Lower lobe of right lung (tissue), 2 donors: ENCODE results near the gene CDKAL1. TPM values are rescaled to one million over a fixed set of nuclear protein-coding genes. Genes with fewer than 3 reads are reported as not detected.

Source experiments
- ATAC-seq, 2 donors: fragments of 200-7000 bp; cut with Tn5 transposase; one replicate each; pipeline ENCODE4 v1.9.1; 2020 to 2022; ENCODE audit warnings: mild to moderate bottlenecking in 2 of 2, moderate library complexity in 2 of 2
- DNase-seq: peaks from one replicate; pipeline ENCODE4 v3.0.0-alpha.2; 2020
- H3K27ac ChIP-seq: fragments of 200-600 bp; one replicate; pipeline ENCODE4 v1.8.0; 2022
- H3K27me3 ChIP-seq: fragments of 200-600 bp; one replicate; pipeline ENCODE4 v1.8.0; 2022; ENCODE audit warnings: low read depth
- H3K36me3 ChIP-seq: fragments of 200-600 bp; one replicate; pipeline ENCODE4 v1.8.0; 2022; ENCODE audit warnings: mild to moderate bottlenecking
- H3K4me1 ChIP-seq: fragments of 200-600 bp; one replicate; pipeline ENCODE4 v1.8.0; 2022
- H3K4me3 ChIP-seq: fragments of 200-600 bp; one replicate; pipeline ENCODE4 v1.8.0; 2022; ENCODE audit warnings: mild to moderate bottlenecking
- H3K9me3 ChIP-seq: fragments of 200-600 bp; one replicate; pipeline ENCODE4 v1.8.0; 2022
- intact Hi-C: fragments of 100-400 bp; cut with DNase I; formaldehyde crosslinking; loops from one replicate; pipeline ENCODE4 v1.11.0; 2022
- total RNA-seq: library from RNA; stranded (reverse); fragmentation: NEBNext Ultra II Directional; extraction: Animal tissue kit (Norgen Biotek cat#: 25700); gene quantifications from one replicate; pipeline ENCODE4 v1.2.1, GENCODE V29; 2021
- TF ChIP-seq, protein P1 (sequence below): fragments of 200-600 bp; IDR thresholded peaks from one replicate; pipeline ENCODE4 v1.8.0; 2022; ENCODE audit warnings: antibody characterized with exemption, mild to moderate bottlenecking
- donor health status: DM: no; HTN: yes; CAD: no; lungs with severe emphysema.

The CDKAL1 gene
- total RNA-seq, 1 donor from 2014 or later = 16.0 TPM

DNA sequence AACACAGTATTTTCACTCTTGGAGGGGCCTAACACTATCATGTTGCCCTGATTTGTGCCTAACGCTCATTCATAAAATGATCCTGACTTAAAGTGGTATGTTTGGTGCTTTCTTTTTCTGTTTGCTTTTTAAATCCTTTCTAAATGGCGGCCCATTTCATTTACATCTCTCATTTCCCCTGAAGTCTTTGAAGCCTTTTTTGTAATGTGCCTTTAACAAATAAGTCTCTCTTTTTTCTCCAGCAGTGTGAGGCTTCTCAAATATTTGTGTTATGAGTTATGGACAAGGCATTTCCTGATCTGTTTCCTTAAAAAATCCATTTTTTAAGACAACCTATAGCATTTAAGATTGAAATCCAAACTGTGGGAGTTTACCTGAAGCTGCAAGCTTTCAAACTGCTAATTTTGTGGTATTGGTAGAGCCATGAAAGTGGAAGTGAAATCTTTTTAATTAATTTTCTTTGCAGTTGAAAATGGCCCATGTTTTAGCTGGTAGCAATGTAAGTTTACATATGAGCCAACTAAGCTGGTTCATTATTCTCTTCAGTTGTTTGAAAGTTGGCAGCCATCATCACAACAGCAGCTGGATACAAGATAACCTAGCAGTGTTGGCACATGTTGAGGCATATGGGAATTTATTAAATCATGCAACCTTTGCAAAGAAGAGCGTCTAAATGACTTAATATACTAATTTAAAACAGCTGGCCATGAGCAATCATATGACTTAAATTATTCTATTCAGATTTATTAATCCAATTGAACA lies 469.7 kb downstream of the CDKAL1 start:
- no peak overlapping the region for H3K27ac ChIP-seq
- DNase-seq (no peak), ATAC-seq (no peak)

DNA sequence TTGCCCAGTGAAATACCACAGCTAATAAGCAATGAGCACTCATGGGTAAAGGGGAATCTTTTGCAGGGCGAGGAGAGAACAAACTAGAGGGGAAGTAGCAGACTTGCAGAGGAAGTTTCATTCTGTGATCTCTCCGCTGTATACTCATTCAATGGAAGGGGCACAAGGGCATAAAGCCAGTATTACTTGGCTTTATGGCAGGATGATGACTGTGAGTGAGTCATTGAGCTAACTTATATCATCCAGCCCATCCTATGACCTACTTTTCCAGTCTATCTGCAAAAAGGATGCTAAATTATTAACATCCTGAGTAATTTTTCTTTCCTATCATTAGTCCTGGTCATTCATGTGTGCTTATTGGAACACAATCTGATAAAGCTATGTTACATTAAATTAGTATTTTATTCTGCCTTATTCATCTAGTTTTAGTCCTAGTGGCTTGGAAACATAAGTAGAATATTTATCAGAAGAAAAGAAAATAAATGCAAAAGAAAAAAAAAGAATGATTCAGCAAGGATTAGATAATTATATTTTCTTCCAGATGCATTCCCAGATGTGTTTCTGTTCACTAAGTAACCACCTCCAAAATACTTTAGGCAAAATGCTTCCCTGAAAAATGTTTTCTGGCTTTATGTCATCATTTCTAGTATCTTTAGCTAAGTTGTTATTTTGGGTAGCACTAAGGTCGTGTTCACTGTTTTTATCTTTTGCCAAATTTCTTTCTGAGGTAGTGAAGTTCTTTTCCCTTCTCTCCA lies 471.7 kb downstream of the CDKAL1 start:
- Histone ChIP-seq H3K27me3 (no peaks in the 10 kb centered on the region), H3K9me3 (no peaks in the 10 kb centered on the region), H3K27ac (no peak overlapping the region), H3K36me3 (no peaks in the 10 kb centered on the region), H3K4me3 (no peak overlapping the region), H3K4me1 (no peaks in the 10 kb centered on the region)
- TF ChIP-seq, protein P1, sequence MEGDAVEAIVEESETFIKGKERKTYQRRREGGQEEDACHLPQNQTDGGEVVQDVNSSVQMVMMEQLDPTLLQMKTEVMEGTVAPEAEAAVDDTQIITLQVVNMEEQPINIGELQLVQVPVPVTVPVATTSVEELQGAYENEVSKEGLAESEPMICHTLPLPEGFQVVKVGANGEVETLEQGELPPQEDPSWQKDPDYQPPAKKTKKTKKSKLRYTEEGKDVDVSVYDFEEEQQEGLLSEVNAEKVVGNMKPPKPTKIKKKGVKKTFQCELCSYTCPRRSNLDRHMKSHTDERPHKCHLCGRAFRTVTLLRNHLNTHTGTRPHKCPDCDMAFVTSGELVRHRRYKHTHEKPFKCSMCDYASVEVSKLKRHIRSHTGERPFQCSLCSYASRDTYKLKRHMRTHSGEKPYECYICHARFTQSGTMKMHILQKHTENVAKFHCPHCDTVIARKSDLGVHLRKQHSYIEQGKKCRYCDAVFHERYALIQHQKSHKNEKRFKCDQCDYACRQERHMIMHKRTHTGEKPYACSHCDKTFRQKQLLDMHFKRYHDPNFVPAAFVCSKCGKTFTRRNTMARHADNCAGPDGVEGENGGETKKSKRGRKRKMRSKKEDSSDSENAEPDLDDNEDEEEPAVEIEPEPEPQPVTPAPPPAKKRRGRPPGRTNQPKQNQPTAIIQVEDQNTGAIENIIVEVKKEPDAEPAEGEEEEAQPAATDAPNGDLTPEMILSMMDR = no peak
- intact Hi-C loops = no loop called here
- ATAC-seq = no peak
- DNase-seq = no peak

More for the DNA sequence above, 469.7 kb downstream of the CDKAL1 start:
- TF ChIP-seq, protein P1 = no peak
- H3K4me1 ChIP-seq = no peaks in the 10 kb centered on the region
- no peaks in the 10 kb centered on the region for H3K36me3 ChIP-seq
- no peaks in the 10 kb centered on the region for H3K27me3 ChIP-seq
- intact Hi-C loops = no loop called here
- no peak overlapping the region for H3K4me3 ChIP-seq
- no peaks in the 10 kb centered on the region for H3K9me3 ChIP-seq

DNA sequence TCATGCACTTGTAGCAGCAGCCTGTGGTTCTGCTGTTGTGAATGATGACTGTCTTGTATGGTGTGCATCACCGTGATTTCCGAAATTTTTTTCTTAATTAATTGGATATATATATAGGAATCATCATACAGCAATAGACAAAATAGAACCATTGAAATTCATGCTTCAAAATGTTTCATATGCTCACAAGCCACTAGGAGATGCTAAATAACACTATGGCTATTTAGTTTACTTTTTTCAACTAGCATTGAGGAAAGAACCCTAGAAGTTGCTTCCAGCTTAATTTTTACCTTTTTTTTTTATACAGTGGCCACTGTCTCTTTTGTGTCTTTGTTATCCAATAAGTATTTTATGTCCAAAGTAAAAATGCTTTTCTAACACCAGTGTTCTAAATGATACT lies 485.4 kb downstream of the CDKAL1 start:
- TF ChIP-seq, protein P1 = no peak
- ATAC-seq (no peak), DNase-seq (no peak)
- no peak overlapping the region for H3K27ac ChIP-seq
- no peaks in the 10 kb centered on the region for H3K36me3 ChIP-seq
- intact Hi-C loops = no loop called here
- no peaks in the 10 kb centered on the region for H3K4me1 ChIP-seq
- H3K4me3 ChIP-seq = no peak overlapping the region
- no peaks in the 10 kb centered on the region for H3K27me3 ChIP-seq
- H3K9me3 ChIP-seq = no peaks in the 10 kb centered on the region

DNA sequence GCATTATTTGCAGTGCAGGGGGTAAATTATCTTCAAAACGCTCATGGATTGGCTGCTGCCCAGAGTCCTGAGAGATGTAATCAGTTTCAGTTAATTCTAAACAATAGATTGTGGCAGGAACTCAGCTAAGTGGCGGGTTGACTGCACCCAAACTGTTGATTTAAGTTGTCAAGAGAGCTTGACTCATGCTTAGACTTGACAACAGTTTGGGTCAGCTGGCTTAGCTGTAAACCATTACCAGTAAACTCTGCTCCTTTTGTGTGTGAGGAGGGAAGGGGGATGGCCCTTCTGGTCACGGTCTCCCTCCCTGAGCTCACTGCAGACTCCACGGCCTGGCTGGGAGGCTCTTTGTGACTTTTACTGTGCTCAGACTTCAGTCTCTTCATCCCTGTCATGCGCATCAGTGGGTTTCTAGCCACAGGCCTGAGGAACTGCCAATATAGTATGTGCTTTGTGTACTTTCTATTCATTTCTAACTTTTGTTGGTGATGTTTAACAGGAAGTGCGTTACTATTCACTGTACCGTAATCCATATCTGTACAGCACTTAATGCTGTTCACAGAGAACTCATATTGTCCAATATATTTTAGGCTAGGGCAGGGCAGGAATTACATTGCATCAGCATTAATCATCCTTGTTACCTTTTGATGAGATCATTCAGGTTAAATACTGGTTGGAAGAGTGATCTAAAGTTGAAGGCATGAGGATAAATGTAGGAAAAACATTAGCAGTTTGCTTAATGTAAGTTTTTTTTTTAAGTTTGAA lies 488.3 kb downstream of the CDKAL1 start:
- TF ChIP-seq, protein P1 = no peak
- no peaks in the 10 kb centered on the region for H3K4me1 ChIP-seq
- peak; percentile 89 to 91 for ATAC-seq
- no peak for DNase-seq
- intact Hi-C loops = no loop called here
- H3K36me3 ChIP-seq = no peaks in the 10 kb centered on the region
- H3K27me3 ChIP-seq = no peaks in the 10 kb centered on the region
- no peaks in the 10 kb centered on the region for H3K9me3 ChIP-seq
- no peak overlapping the region for H3K4me3 ChIP-seq
- H3K27ac ChIP-seq = peak overlapping the region; percentile 39

DNA sequence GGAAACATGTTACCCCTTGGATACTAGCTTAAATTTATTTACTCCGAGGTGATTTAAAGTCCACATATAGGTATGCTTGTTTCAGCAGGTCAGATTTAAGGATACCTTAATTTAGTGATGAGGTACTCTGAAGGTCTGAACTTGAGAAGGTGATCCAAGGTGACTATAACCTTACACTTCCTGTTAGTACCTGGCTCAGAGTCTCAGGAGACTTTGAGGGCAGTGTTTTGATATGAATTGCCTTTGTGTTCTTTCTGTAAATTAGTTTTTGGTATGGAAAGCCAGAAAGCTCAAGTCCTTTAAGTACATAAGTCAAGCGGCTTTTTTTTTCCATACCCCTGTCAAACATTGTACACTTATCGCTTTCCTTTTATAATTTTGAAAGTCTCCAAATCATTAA lies 489.0 kb downstream of the CDKAL1 start:
- TF ChIP-seq, protein P1 = no peak
- no peak for DNase-seq
- H3K27ac ChIP-seq = peak overlapping the region; percentile 39
- no peaks in the 10 kb centered on the region for H3K36me3 ChIP-seq
- H3K4me1 ChIP-seq = no peaks in the 10 kb centered on the region
- H3K4me3 ChIP-seq = no peak overlapping the region
- H3K9me3 ChIP-seq = no peaks in the 10 kb centered on the region
- ATAC-seq = no peak
- H3K27me3 ChIP-seq = no peaks in the 10 kb centered on the region
- intact Hi-C loops = no loop called here
